OCI-LY7 (cell line): ENCODE data around the gene ADPRM.
"Not testable (repeated sequence)": the region's sequence is repeated elsewhere in the genome, so short reads cannot be mapped to it uniquely, and the experiment has no call there.

Source experiments
- CTCF ChIP-seq: fragments of 200-600 bp; sonication (generic); conservative IDR thresholded peaks from 2 replicates; pipeline ENCODE4 v1.5.1; 2014; ENCODE audit warnings: mild to moderate bottlenecking, antibody characterized with exemption, low read length, moderate library complexity, mixed read lengths
- EZH2phosphoT487 ChIP-seq: fragments of 200-600 bp; sonication (generic); IDR thresholded peaks from 2 replicates; pipeline ENCODE4 v1.6.1; 2018; ENCODE audit warnings: low read depth, borderline replicate concordance, mild to moderate bottlenecking, mixed run types, antibody characterized with exemption, low read length, moderate library complexity, mixed read lengths

- TF ChIP-seq CTCF, EZH2phosphoT487: not testable (repeated sequence)
These were observed 34.7 kb downstream of the ADPRM start for GRCh38 chr17:10732121-10732520.
